ENCODE results near the gene ATP10D.

DNA sequence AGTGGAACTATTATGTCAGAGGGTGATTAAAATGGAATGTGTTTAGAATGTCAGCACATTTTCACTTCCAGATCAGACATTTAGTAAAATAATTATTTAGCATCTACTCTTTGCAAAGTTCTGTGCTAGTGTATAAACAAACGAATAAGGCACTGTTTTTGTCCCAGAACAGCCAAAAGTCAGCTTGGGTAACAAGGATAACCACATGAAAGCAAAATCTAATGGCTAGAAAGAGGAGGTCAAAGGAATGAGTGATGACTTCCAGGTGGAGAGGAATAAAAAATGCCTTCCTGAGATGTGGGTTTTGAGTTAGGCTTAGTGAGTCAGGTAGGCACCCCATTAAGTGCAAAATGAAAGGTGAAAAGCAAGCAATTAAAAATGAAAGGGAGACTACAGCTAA lies 112.6 kb downstream of the ATP10D start:
- TF ChIP-seq, protein P1, sequence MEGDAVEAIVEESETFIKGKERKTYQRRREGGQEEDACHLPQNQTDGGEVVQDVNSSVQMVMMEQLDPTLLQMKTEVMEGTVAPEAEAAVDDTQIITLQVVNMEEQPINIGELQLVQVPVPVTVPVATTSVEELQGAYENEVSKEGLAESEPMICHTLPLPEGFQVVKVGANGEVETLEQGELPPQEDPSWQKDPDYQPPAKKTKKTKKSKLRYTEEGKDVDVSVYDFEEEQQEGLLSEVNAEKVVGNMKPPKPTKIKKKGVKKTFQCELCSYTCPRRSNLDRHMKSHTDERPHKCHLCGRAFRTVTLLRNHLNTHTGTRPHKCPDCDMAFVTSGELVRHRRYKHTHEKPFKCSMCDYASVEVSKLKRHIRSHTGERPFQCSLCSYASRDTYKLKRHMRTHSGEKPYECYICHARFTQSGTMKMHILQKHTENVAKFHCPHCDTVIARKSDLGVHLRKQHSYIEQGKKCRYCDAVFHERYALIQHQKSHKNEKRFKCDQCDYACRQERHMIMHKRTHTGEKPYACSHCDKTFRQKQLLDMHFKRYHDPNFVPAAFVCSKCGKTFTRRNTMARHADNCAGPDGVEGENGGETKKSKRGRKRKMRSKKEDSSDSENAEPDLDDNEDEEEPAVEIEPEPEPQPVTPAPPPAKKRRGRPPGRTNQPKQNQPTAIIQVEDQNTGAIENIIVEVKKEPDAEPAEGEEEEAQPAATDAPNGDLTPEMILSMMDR (conservative IDR thresholded peaks at IDR 0.05; ENCODE audit: low read length) = no peak
- TF ChIP-seq EZH2phosphoT487 (IDR thresholded peaks at IDR 0.05; ENCODE audit: borderline replicate concordance, low read depth, low read length) = no peak
